ENCODE measurements around the gene ITGB5. TPM values are rescaled to one million over a fixed set of nuclear protein-coding genes. Genes with fewer than 3 reads are reported as not detected.
A peak's percentile ranks its signal among the peaks of the same experiment; 100 is the strongest.

The ITGB5 gene
- total RNA-seq, 1 experiment from 2014 or later, result 146 TPM

GRCh38 chr3:124770336-124771082 lies 116.7 kb downstream of the ITGB5 start:
- no peak overlapping the region for H3K18ac ChIP-seq (ENCODE audit: insufficient read length, low read depth, low read length)
- no CpG with 5 or more reads among the region's 10 CpGs for WGBS (ENCODE audit: extremely low coverage, insufficient read length, low lambda C conversion rate)
- no peak overlapping the region for H2BK12ac ChIP-seq (ENCODE audit: insufficient read length, low read depth, low read length)
- H3K4me1 ChIP-seq (ENCODE audit: insufficient read depth, low read length), result peaks cover 7% of the 10 kb centered on the region; the same call in 1 of the 2 replicates
- no peak overlapping the region for H4K8ac ChIP-seq (replicated peaks; ENCODE audit: insufficient read length, low read depth, low read length)
- peak overlapping the region; percentile 48 to 77 (median 53); a peak in 4 of 7 replicates for H3K27ac Mint-ChIP-seq
- H3T11ph ChIP-seq (ENCODE audit: low read length), result no peak overlapping the region
- no peak overlapping the region for H2BK5ac ChIP-seq (ENCODE audit: insufficient read length, low read length)
- H2AFZ ChIP-seq (ENCODE audit: low read length), result no peak overlapping the region
- no peak for DNase-seq
- H3K4me3 Mint-ChIP-seq, result no peak overlapping the region
- no peak overlapping the region for H4K91ac ChIP-seq (ENCODE audit: insufficient read length, low read depth, low read length)
- no peak overlapping the region for H3K56ac ChIP-seq (ENCODE audit: insufficient read length, low read depth, low read length)
- no peak overlapping the region for H2BK20ac ChIP-seq (ENCODE audit: low read depth, low read length, poor library complexity, severe bottlenecking)
- no peaks in the 10 kb centered on the region for H4K20me1 ChIP-seq (ENCODE audit: control insufficient read depth, insufficient read depth, insufficient read length)
- H3K4me2 ChIP-seq (ENCODE audit: insufficient read depth, insufficient read length, low read length), result no peak overlapping the region
- H2AK5ac ChIP-seq (ENCODE audit: insufficient read length, low read length), result no peak overlapping the region
- no peaks in the 10 kb centered on the region for H3K9me3 ChIP-seq (ENCODE audit: control insufficient read depth, low read depth, low read length)
- no peak overlapping the region for H3K23ac ChIP-seq (ENCODE audit: insufficient read length, low read depth, low read length)
- H3K79me2 ChIP-seq (ENCODE audit: insufficient read depth, low read length), result no peaks in the 10 kb centered on the region
- H3K9me3 Mint-ChIP-seq, result peaks cover 0 to 3% of the 10 kb centered on the region in 2 experiments; a peak in 1 of 5 replicates
- peaks cover 22 to 26% of the 10 kb centered on the region in 2 experiments for H3K4me1 Mint-ChIP-seq
- H4K5ac ChIP-seq (ENCODE audit: insufficient read length, low read depth, low read length), result no peak overlapping the region
- H3K23me2 ChIP-seq (ENCODE audit: insufficient read length, low read depth, low read length, poor library complexity, severe bottlenecking), result no peaks in the 10 kb centered on the region
- H2BK15ac ChIP-seq (ENCODE audit: low read depth, low read length), result no peak overlapping the region
- no peak overlapping the region for H3K9ac ChIP-seq (ENCODE audit: extremely low read depth, insufficient read length, low read length)
- TF ChIP-seq CTCF (conservative IDR thresholded peaks at IDR 0.05), result no peak
- no peak overlapping the region for H3K14ac ChIP-seq (ENCODE audit: insufficient read depth, low read length)
- H3K79me1 ChIP-seq (ENCODE audit: insufficient read depth, low read depth, low read length, poor library complexity, severe bottlenecking), result no peaks in the 10 kb centered on the region
- H2BK120ac ChIP-seq (ENCODE audit: low read depth, low read length, poor library complexity, severe bottlenecking), result no peak overlapping the region
- H3K27me3 ChIP-seq (ENCODE audit: insufficient read depth, low read length), result no peaks in the 10 kb centered on the region
- H3K4ac ChIP-seq (ENCODE audit: low read depth, low read length), result no peak overlapping the region
- H3K27me3 Mint-ChIP-seq (ENCODE audit: low read depth), result no peaks in the 10 kb centered on the region
- H3K36me3 Mint-ChIP-seq (ENCODE audit: insufficient read depth in 1 of 3, low read depth in 3 of 3), result peaks cover 43 to 91% (median 59%) of the 10 kb centered on the region in 3 experiments; a peak in 6 of 7 replicates
- no peak overlapping the region for H3K27ac ChIP-seq (ENCODE audit: insufficient read length, low read depth, low read length)
